K562 (cell line): ENCODE data around the gene AMBP. TPM values are rescaled to one million over a fixed set of nuclear protein-coding genes. Genes with fewer than 3 reads are reported as not detected.
A peak's percentile ranks its signal among the peaks of the same experiment; 100 is the strongest.

Source experiments
- ATAC-seq: fragments of 200-7000 bp; cut with Tn5 transposase; 3 replicates; pipeline ENCODE4 v1.9.1; 2020; ENCODE audit warnings: moderate library complexity
- BruUV-seq: library from RNA; stranded (reverse); fragments of 400-500 nt; replicated peaks from 2 replicates; lab custom pipeline; 2021; lab: Mats Ljungman, UMichigan
- CTCF ChIA-PET: fragments of 300-600 bp; formaldehyde crosslinking; extraction: SDS; loops from one replicate; lab custom pipeline; 2021; ENCODE audit warnings: low intra/inter-chr PET ratio; lab: Yijun Ruan, JAX
- POLR2A ChIA-PET: fragments of 300-600, 350-650 bp; sonication (Branson Sonifier 250); formaldehyde crosslinking; extraction: SDS; loops from one replicate; lab custom pipeline; 2021; ENCODE audit warnings: antibody characterized with exemption, inconsistent platforms; lab: Yijun Ruan, JAX
- DNase-seq, 4 experiments: peaks; one replicate each; pipeline versions ENCODE4 v3.0.0 to v3.0.0-alpha.2; 2011 to 2018; ENCODE audit warnings: low spot score in 3 of 4, mixed read lengths in 3 of 4; ENCODE audit errors: extremely low read depth in 1 of 4
- FAIRE-seq: peaks from 2 replicates; lab custom pipeline; 2011; peaks lifted over from hg19 to GRCh38; lab: Jason Lieb, UNC
- H2AFZ ChIP-seq: 2 replicates; pipeline ENCODE4 v1.6.0; 2011; ENCODE audit warnings: low read depth, low read length, control low read depth, inconsistent platforms
- H3K27ac ChIP-seq: fragments of 200-600 bp; 3 replicates; pipeline ENCODE4 v1.8.0; 2011; ENCODE audit warnings: low read depth, mild to moderate bottlenecking, control low read depth, inconsistent platforms, low read length, moderate library complexity, mixed read lengths; ENCODE audit errors: extremely low read depth
- H3K27me3 ChIP-seq, 2 experiments: fragments of 300-600 bp in 1 of 2; 2 replicates in 1 of 2; 3 replicates in 1 of 2; pipeline versions ENCODE4 v1.6.0 to v1.8.0; 2011; ENCODE audit warnings: inconsistent platforms in 2 of 2, low read length in 2 of 2, mild to moderate bottlenecking in 1 of 2, mixed read lengths in 1 of 2, moderate library complexity in 1 of 2; ENCODE audit not compliant: control insufficient read depth in 2 of 2, insufficient read depth in 2 of 2
- H3K36me3 ChIP-seq: fragments of 300-600 bp; 3 replicates; pipeline ENCODE4 v1.8.0; 2011; ENCODE audit warnings: mild to moderate bottlenecking, low read length, inconsistent platforms; ENCODE audit not compliant: control insufficient read depth, insufficient read depth
- H3K4me1 ChIP-seq, 2 experiments: fragments of 200-600 bp in 1 of 2; replicated peaks in 1 of 2; 2 replicates in 1 of 2; 3 replicates in 1 of 2; pipeline versions ENCODE4 v1.5.1 to v1.8.0; 2011; ENCODE audit warnings: inconsistent platforms in 2 of 2, low read length in 2 of 2, mild to moderate bottlenecking in 1 of 2, mixed read lengths in 1 of 2, moderate library complexity in 1 of 2; ENCODE audit not compliant: control insufficient read depth in 2 of 2, insufficient read depth in 2 of 2
- H3K4me2 ChIP-seq: 2 replicates; pipeline ENCODE4 v1.6.1; 2011; ENCODE audit warnings: low read length, control low read depth, inconsistent platforms, mixed read lengths; ENCODE audit not compliant: insufficient read depth
- H3K4me3 ChIP-seq: fragments of 200-600 bp; sonication (generic), shearing (Covaris generic); 2 replicates; pipeline ENCODE4 v1.5.1; 2016; ENCODE audit warnings: control low read depth, inconsistent platforms
- H3K79me2 ChIP-seq: fragments of 200-600 bp; 3 replicates; pipeline ENCODE4 v1.8.0; 2011; ENCODE audit warnings: low read length, inconsistent platforms; ENCODE audit not compliant: control insufficient read depth, insufficient read depth
- H3K9ac ChIP-seq, 2 experiments: 2 replicates each; pipeline versions ENCODE4 v1.6.0 to v1.6.1; 2011; ENCODE audit warnings: low read depth in 2 of 2, low read length in 2 of 2, control low read depth in 1 of 2, inconsistent platforms in 1 of 2, mild to moderate bottlenecking in 1 of 2, mixed read lengths in 1 of 2; ENCODE audit not compliant: insufficient read depth in 1 of 2
- H3K9me1 ChIP-seq: one replicate; pipeline ENCODE4 v1.6.0; 2011; ENCODE audit warnings: inconsistent platforms, mild to moderate bottlenecking, low read length, moderate library complexity; ENCODE audit not compliant: control insufficient read depth, insufficient read depth
- H3K9me3 ChIP-seq: replicated peaks from 2 replicates; pipeline ENCODE4 v1.5.1; 2011; ENCODE audit warnings: low read depth, low read length, inconsistent platforms; ENCODE audit not compliant: control insufficient read depth, insufficient read depth
- H4K20me1 ChIP-seq: replicated peaks from 2 replicates; pipeline ENCODE4 v1.6.1; 2011; ENCODE audit warnings: low read length, inconsistent platforms, mixed read lengths; ENCODE audit not compliant: control insufficient read depth, insufficient read depth
- CBFA2T3 ChIP-seq: fragments of 450-650 bp; IDR thresholded peaks from 2 replicates; pipeline ENCODE4 v1.6.1; 2017
- NR2C1 ChIP-seq, 2 experiments: fragments of 450-650 bp; IDR thresholded peaks; 2 replicates each; pipeline ENCODE4 v1.6.1; 2017; ENCODE audit warnings: mild to moderate bottlenecking in 2 of 2, antibody characterized with exemption in 1 of 2, inconsistent platforms in 1 of 2, missing compliant biosample characterization in 1 of 2, missing genetic modification characterization in 1 of 2
- RBM22 ChIP-seq: fragments of 200-400 bp; formaldehyde crosslinking; IDR thresholded peaks from 2 replicates; pipeline ENCODE4 v1.6.1; 2018; ENCODE audit warnings: low read length, low read depth; ENCODE audit not compliant: poor library complexity, severe bottlenecking
- RBM25 ChIP-seq: fragments of 200-400 bp; formaldehyde crosslinking; IDR thresholded peaks from 2 replicates; pipeline ENCODE4 v1.6.1; 2018; ENCODE audit warnings: low read length, low read depth, moderate library complexity; ENCODE audit not compliant: severe bottlenecking
- ZNF707 ChIP-seq: fragments of 250-450 bp; sonication (Bioruptor Pico); conservative IDR thresholded peaks from 2 replicates; pipeline ENCODE4 v1.8.0; 2022; ENCODE audit warnings: inconsistent platforms, mild to moderate bottlenecking, moderate library complexity
- WGBS: fragments of 100-300 bp; shearing (Covaris generic); methylation state at CpG from one replicate; pipeline ENCODE4 v1.1.6; 2016; ENCODE audit warnings: low coverage, mixed read lengths; ENCODE audit not compliant: insufficient coverage; ENCODE audit errors: missing lambda C conversion rate; 5-methylcytosine and 5-hydroxymethylcytosine counted together
- in situ Hi-C: fragments of 300-500 bp; cut with MboI; formaldehyde crosslinking; loops from 4 replicates; pipeline ENCODE4 v1.15.0; 2018; ENCODE audit warnings: inconsistent platforms, mixed read lengths
- intact Hi-C: fragments of 100-400 bp; cut with micrococcal nuclease; formaldehyde crosslinking; loops from 2 replicates; pipeline ENCODE4 v1.14.2; 2022
- polyA plus RNA-seq, 8 experiments: library from polyadenylated mRNA; depleted of rRNA in 4 of 8; stranded (reverse) in 5 of 8; unstranded in 3 of 8; fragments of >200 nt; fragmentation: Nextera tagmentation in 2 of 8; fragmentation: Illumina TruSeq in 1 of 8; extraction: Ambion mirVana in 2 of 8; extraction: Trizol in 1 of 8; gene quantifications; 2 replicates each; pipeline versions ENCODE4 v1.2.1 to v1.2.3, GENCODE V29; 2011 to 2014; ENCODE audit warnings: inconsistent platforms in 1 of 8, missing spikeins in 1 of 8
- total RNA-seq, 7 experiments: library from RNA; depleted of rRNA in 6 of 7; stranded (reverse); fragments of >200 nt in 6 of 7; fragmentation: Illumina TruSeq in 2 of 7; extraction: Trizol in 2 of 7; gene quantifications; 2 replicates each; pipeline versions ENCODE4 v1.2.1 to v1.2.3, GENCODE V29; 2011 to 2021; ENCODE audit warnings: low replicate concordance in 1 of 7
- TF ChIP-seq, protein P1 (sequence below): fragments of 450-650 bp; formaldehyde crosslinking; IDR thresholded peaks from 2 replicates; pipeline ENCODE4 v1.4.0; 2020; ENCODE audit warnings: mild to moderate bottlenecking, moderate library complexity

Gene AMBP
- total and polyA plus RNA-seq, 9 of the 15 experiments (the other 6 are each of a cell fraction or from before 2014, with no cell fraction given) = 1.3 TPM; not detected in 8

DNA sequence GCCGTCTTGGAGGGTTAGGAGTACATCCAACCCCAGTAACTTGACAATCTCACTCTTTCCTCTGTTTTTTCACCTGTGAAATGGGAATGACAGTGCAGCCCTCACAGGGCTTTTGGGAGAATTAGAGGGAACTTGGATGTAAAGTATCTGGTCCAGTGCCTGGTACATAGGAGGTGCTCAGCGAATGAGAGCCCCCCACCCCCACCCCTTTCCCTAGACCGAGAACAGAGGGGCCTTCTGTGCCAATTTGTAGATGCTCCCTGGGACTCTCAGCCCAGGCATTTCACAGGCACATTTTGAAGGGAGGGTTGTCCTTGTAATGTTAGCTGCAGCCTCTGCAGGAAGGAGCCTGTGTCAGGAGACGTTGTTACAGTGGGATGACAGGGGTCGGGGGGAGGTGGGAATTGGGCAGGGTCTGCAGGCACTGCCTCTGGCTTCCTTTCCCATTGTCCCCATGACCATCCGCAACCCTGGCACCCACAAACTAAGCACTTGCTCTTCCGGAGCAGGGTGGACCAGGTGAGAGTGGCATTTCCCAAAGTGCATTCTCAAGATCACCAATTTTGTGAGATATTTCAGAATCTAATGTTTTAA, 47.0 kb downstream of the AMBP start:
- ATAC-seq (no peak), FAIRE-seq (no peak), DNase-seq (no peak)
- Histone ChIP-seq H3K4me2 (no peak overlapping the region), H3K27me3 (no peaks in the 10 kb centered on the region), H3K4me3 (no peak overlapping the region), H3K36me3 (peaks cover 3% of the 10 kb centered on the region; the same call in 1 of the 3 replicates), H3K9me1 (peaks cover 7% of the 10 kb centered on the region), H3K27ac (no peak overlapping the region), H3K9me3 (no peaks in the 10 kb centered on the region), H2AFZ (no peak overlapping the region), H3K79me2 (no peaks in the 10 kb centered on the region), H4K20me1 (peaks cover 3% of the 10 kb centered on the region; the same call in 1 of the 2 replicates), H3K4me1 (peaks cover 0 to 3% of the 10 kb centered on the region in 2 experiments; a peak in 2 of 5 replicates), H3K9ac (no peak overlapping the region)
- intact Hi-C loops (loop anchor here (5.0 kb wide), 2 partner anchors 224 to 294 kb away; no protein-coding TSS in a partner anchor), in situ Hi-C loops (no loop called here)
- POLR2A ChIA-PET = no interaction called here
- no TSS peak for BruUV-seq
- 63% methylated on average over 7 of the region's 7 CpGs for WGBS
- CTCF ChIA-PET = interaction anchor here (0.7 kb wide), 1 partner anchor 14 kb away, joined by 5 read pairs; no protein-coding TSS in a partner anchor
- TF ChIP-seq RBM25 (peak; percentile 21), ZNF707 (no peak)

DNA sequence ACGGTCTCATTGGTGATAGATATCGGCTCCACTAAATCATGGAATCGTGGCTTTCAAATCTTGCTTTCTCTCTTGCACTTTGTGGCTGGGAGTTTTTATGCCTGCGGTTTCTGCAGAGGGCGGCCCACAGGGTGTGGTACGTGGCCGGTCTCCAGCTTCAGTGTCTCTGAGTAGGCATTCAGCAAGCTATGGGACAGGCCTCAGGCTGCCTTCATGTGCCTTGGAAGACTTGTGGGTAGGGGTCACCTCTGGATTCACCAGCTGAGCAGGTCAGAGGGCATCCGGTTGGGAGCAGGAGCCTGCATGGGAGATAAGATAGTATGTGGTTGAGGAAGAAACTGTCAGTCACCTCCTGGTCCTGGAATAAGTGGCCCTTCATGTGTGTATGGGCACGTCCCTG, 47.7 kb downstream of the AMBP start:
- intact Hi-C loops = loop anchor here (5.0 kb wide), 2 partner anchors 223 to 293 kb away; no protein-coding TSS in a partner anchor
- H3K9ac ChIP-seq = no peak overlapping the region

More for the DNA sequence above, 47.7 kb downstream of the AMBP start:
- no peak overlapping the region for H3K4me2 ChIP-seq
- ATAC-seq = peak; percentile 22
- POLR2A ChIA-PET = no interaction called here
- peaks cover 3% of the 10 kb centered on the region; the same call in 1 of the 2 replicates for H4K20me1 ChIP-seq
- no peak overlapping the region for H2AFZ ChIP-seq
- TF ChIP-seq, protein P1, sequence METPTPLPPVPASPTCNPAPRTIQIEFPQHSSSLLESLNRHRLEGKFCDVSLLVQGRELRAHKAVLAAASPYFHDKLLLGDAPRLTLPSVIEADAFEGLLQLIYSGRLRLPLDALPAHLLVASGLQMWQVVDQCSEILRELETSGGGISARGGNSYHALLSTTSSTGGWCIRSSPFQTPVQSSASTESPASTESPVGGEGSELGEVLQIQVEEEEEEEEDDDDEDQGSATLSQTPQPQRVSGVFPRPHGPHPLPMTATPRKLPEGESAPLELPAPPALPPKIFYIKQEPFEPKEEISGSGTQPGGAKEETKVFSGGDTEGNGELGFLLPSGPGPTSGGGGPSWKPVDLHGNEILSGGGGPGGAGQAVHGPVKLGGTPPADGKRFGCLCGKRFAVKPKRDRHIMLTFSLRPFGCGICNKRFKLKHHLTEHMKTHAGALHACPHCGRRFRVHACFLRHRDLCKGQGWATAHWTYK (CRISPR knock-in tag) = peak; percentile 78
- 0 out of 2 replicates have a peak, but pooled peaks have one; percentile 14 for TF ChIP-seq CBFA2T3
- TF ChIP-seq RBM22 = no peak
- TF ChIP-seq NR2C1 (IDR thresholded peaks at IDR 0.05) = no peak
- peak; percentile 77 for TF ChIP-seq NR2C1 (tag; IDR thresholded peaks at IDR 0.05)
- TF ChIP-seq, all 486 proteins: peak for 3
- WGBS = 37% methylated on average over 9 of the region's 9 CpGs
- H3K27me3 ChIP-seq = no peaks in the 10 kb centered on the region
- peak in 1 of 4 experiments; percentile 6 for DNase-seq
- no peak overlapping the region for H3K27ac ChIP-seq
- H3K9me1 ChIP-seq = peaks cover 7% of the 10 kb centered on the region
- H3K79me2 ChIP-seq = no peaks in the 10 kb centered on the region
- H3K4me3 ChIP-seq = no peak overlapping the region
- CTCF ChIA-PET = no interaction called here
- in situ Hi-C loops = no loop called here
- no TSS peak for BruUV-seq
- H3K36me3 ChIP-seq = peaks cover 3% of the 10 kb centered on the region; the same call in 1 of the 3 replicates
- peaks cover 0 to 3% of the 10 kb centered on the region in 2 experiments; a peak in 2 of 5 replicates for H3K4me1 ChIP-seq
- no peak for FAIRE-seq
- H3K9me3 ChIP-seq = no peaks in the 10 kb centered on the region
